ENCODE results near the gene CDC42.

Gene CDC42

GRCh38 chr1:22137004-22137720 lies 84.7 kb downstream of the CDC42 start:
- POLR2A ChIA-PET, result no interaction called here
- no peak overlapping the region for H3K4me3 ChIP-seq (ENCODE audit: low read depth, low read length)
- no peak for DNase-seq (ENCODE audit: low read depth, low spot score)
- TF ChIP-seq, protein P1, sequence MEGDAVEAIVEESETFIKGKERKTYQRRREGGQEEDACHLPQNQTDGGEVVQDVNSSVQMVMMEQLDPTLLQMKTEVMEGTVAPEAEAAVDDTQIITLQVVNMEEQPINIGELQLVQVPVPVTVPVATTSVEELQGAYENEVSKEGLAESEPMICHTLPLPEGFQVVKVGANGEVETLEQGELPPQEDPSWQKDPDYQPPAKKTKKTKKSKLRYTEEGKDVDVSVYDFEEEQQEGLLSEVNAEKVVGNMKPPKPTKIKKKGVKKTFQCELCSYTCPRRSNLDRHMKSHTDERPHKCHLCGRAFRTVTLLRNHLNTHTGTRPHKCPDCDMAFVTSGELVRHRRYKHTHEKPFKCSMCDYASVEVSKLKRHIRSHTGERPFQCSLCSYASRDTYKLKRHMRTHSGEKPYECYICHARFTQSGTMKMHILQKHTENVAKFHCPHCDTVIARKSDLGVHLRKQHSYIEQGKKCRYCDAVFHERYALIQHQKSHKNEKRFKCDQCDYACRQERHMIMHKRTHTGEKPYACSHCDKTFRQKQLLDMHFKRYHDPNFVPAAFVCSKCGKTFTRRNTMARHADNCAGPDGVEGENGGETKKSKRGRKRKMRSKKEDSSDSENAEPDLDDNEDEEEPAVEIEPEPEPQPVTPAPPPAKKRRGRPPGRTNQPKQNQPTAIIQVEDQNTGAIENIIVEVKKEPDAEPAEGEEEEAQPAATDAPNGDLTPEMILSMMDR (IDR thresholded peaks at IDR 0.05; ENCODE audit: insufficient read depth, low read length, missing control alignments), result no peak
- CTCF ChIA-PET, result interaction anchor here (0.9 to 1.1 kb wide), 2 partner anchors 22 to 279 kb away, joined by 3 read pairs; no protein-coding TSS in a partner anchor

DNA sequence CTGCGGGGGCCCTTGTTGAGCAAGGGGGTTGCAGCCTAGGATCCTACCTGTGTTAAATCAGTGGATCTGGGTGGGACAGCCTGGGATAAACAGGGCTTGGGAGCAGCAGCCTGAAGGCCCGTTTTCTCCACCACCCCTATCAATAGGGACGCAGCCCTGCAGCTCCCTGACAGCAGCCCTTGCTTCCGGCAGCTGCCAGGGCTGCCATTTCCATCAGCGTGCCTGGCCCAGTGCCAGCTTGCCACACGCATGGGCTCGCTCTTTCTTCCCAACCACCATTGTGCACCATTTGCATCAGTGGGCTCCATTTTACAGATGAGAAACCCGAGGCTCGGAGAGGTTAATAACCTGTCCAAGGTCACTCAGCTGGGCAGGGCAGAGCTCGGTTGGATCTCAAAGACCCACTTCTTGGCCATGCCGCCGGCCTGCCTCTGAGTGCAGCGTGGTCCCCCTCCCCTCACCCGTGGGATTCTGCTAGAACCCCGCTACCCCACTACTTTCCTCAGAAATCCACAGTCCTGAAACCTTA lies 86.6 kb downstream of the CDC42 start:
- H3K4me3 ChIP-seq (ENCODE audit: low read depth, low read length), result no peak overlapping the region
- TF ChIP-seq, protein P1 (IDR thresholded peaks at IDR 0.05; ENCODE audit: insufficient read depth, low read length, missing control alignments), result no peak
- POLR2A ChIA-PET, result no interaction called here
- no peak for DNase-seq (ENCODE audit: low read depth, low spot score)
- CTCF ChIA-PET, result interaction anchor here (0.6 to 2.1 kb wide), 3 partner anchors 9 to 501 kb away, joined by 3 to 6 read pairs (median 3); no protein-coding TSS in a partner anchor

DNA sequence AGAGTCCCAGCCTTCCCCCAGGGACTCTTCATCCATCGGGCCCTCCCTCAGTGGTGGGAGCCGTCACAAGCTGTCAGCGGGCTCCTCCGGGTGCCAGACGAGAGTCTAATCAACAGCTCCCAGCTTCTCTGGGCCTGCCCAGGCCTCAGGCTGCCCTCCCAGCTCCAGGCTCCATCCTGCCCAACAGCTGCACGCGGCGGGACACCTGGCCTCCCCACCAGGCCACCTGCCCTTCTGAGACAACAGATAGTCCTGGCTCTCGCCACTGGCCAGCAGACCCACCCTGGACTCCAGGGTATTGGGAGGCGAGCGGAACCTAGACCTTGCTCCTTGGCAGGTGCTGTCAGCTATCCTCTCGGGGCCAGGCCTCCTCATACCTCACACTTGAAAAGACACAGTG lies 87.3 kb downstream of the CDC42 start:
- TF ChIP-seq, protein P1 (IDR thresholded peaks at IDR 0.05; ENCODE audit: insufficient read depth, low read length, missing control alignments), result no peak
- no peak for DNase-seq (ENCODE audit: low read depth, low spot score)
- H3K4me3 ChIP-seq (ENCODE audit: low read depth, low read length), result no peak overlapping the region
- ChIA-PET CTCF (interaction anchor here (2.1 kb wide), 1 partner anchor 10 kb away, joined by 6 read pairs; no protein-coding TSS in a partner anchor), POLR2A (interaction anchor here (0.6 kb wide), 1 partner anchor 115 kb away, joined by 3 read pairs; no protein-coding TSS in a partner anchor)

All from AG04449 (cell line).